ENCODE results near the gene FAM78A.

DNA sequence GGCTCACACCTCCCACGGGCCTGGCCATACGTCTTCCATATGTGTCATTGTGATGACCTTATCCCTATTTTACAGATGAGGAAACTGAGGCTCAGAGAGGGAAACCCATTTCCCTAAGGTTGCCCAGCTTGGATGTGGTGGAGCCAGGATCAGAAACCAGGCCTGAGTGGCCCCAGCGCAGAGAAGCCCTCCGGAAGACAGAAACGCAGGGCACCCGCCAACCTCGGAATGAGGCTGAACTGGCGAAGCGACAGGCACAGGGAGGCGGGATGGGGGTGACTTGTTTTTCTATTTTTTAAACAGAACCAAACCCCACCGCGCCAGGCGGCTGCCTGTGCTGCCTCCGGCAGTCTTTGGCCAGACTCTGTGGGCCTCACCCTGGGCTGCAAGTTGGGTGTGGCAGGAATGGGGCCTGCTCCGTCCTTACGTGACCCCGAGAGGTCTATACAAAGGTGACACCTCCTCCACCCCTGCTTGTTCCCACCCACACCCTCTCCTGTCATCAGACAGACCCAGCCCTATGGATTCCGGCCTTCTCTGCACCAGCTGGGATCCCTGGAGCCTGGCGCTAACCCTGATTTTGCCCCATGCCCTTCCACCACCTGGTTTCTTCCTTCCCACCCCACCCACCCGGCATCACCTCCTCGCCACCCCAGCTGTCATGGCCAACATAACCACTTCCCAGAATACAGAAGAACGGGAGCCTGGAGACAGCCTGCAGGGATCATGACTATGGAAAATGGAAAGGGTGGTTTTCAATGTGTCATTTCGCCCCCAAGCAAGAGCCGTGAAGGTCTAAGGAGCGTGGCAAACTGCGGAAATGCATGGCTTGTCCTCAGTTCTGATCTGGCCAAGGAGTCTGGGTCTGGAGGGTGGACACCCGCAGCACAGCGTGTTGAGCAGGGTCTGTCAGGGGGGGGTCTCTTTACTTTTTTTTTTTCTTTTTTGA lies 36.8 kb upstream of the FAM78A start:
- TF ChIP-seq POLR2A (IDR thresholded peaks at IDR 0.05; ENCODE audit: low read length) (no peak), GATA1 (IDR thresholded peaks at IDR 0.05; ENCODE audit: low read depth, low read length) (no peak)

All from erythroblast (primary cell).